ENCODE results near the gene LUC7L3.
A peak's percentile ranks its signal among the peaks of the same experiment; 100 is the strongest.

LUC7L3 gene

GRCh38 chr17:50763716-50764475 lies 44.5 kb downstream of the LUC7L3 start:
- no peak for DNase-seq

GRCh38 chr17:50764734-50765149 lies 45.3 kb downstream of the LUC7L3 start:
- DNase-seq = no peak

- DNase-seq = no peak
Observed at GRCh38 chr17:50765454-50766221, 46.2 kb downstream of the LUC7L3 start.

GRCh38 chr17:50766222-50767023 lies 47.0 kb downstream of the LUC7L3 start:
- DNase-seq = no peak

- no peak for DNase-seq
Observed at GRCh38 chr17:50767030-50767429, 47.6 kb downstream of the LUC7L3 start.

- no peak for DNase-seq
Observed at GRCh38 chr17:50767446-50767845, 48.0 kb downstream of the LUC7L3 start, which contains the start of gene ANKRD40CL. Gene ANKRD40CL, minus strand, starts transcription at chr17:50767518. Its CDS starts 605 bp downstream, at chr17:50766913.

- peak; percentile 32 for DNase-seq
Observed at GRCh38 chr17:50768346-50768761, 49.0 kb downstream of the LUC7L3 start.

- no peak for DNase-seq
Observed at GRCh38 chr17:50769884-50770283, 50.5 kb downstream of the LUC7L3 start.

- no peak for DNase-seq
Observed at GRCh38 chr17:50770346-50770745, 50.9 kb downstream of the LUC7L3 start.

GRCh38 chr17:50771991-50772785 lies 52.8 kb downstream of the LUC7L3 start:
- DNase-seq = no peak

GRCh38 chr17:50774225-50774803 lies 54.9 kb downstream of the LUC7L3 start:
- DNase-seq = no peak

- DNase-seq = no peak
Observed at GRCh38 chr17:50775926-50776325, 56.5 kb downstream of the LUC7L3 start.

GRCh38 chr17:50778471-50778870 lies 59.1 kb downstream of the LUC7L3 start:
- no peak for DNase-seq

- no peak for DNase-seq
Observed at GRCh38 chr17:50778988-50779387, 59.6 kb downstream of the LUC7L3 start.

GRCh38 chr17:50779747-50780353 lies 60.4 kb downstream of the LUC7L3 start:
- DNase-seq = no peak

GRCh38 chr17:50781167-50781566 lies 61.8 kb downstream of the LUC7L3 start:
- DNase-seq = no peak

GRCh38 chr17:50783193-50783660 lies 63.8 kb downstream of the LUC7L3 start:
- peak; percentile 22 for DNase-seq

GRCh38 chr17:50783905-50784304 lies 64.5 kb downstream of the LUC7L3 start:
- no peak for DNase-seq

GRCh38 chr17:50785126-50785525 lies 65.7 kb downstream of the LUC7L3 start:
- no peak for DNase-seq

- DNase-seq = no peak
Observed at GRCh38 chr17:50785946-50786570, 66.7 kb downstream of the LUC7L3 start.

GRCh38 chr17:50787106-50787505 lies 67.7 kb downstream of the LUC7L3 start:
- no peak for DNase-seq
